RPMI7951 (cell line): ENCODE data around the gene TIMM29. TPM values are rescaled to one million over a fixed set of nuclear protein-coding genes. Genes with fewer than 3 reads are reported as not detected.

Experiments used
- total RNA-seq: library from RNA; depleted of rRNA; stranded (reverse); fragments of >200 nt; shearing (Covaris generic); gene quantifications from 2 replicates; pipeline ENCODE4 v1.2.3, GENCODE V29; 2014; rRNA removed

The TIMM29 gene
- total RNA-seq, 1 experiment from 2014 or later = 20.4 TPM

Other genes starting within 250 kb of the TIMM29 start
- 18.4 and 25.5 TPM in 2 replicates for gene QTRT1, start 227.4 kb upstream of the TIMM29 start, total RNA-seq
- gene DNM2, start 210.7 kb upstream of the TIMM29 start, total RNA-seq = 46.6 and 77.3 TPM in 2 replicates
- 39.8 and 77.3 TPM in 2 replicates for gene TMED1, start 92.6 kb upstream of the TIMM29 start, total RNA-seq
- 0.36 TPM in 1 of 2 replicates, not detected in the other for gene C19orf38, start 80.4 kb upstream of the TIMM29 start, total RNA-seq
- gene CARM1, start 57.3 kb upstream of the TIMM29 start, total RNA-seq = 22.2 and 23.9 TPM in 2 replicates
- 34.1 and 38.3 TPM in 2 replicates for gene YIPF2, start 172 bp upstream of the TIMM29 start, total RNA-seq
- 59.4 and 72.9 TPM in 2 replicates for gene SMARCA4, start 32.2 kb downstream of the TIMM29 start, total RNA-seq
- 44.0 and 46.7 TPM in 2 replicates for gene LDLR, start 160.7 kb downstream of the TIMM29 start, total RNA-seq
- 57.7 and 85.1 TPM in 2 replicates for gene SPC24, start 227.0 kb downstream of the TIMM29 start, total RNA-seq